SK-N-SH (cell line): ENCODE measurements around the gene PPP1R18. TPM values are rescaled to one million over a fixed set of nuclear protein-coding genes. Genes with fewer than 3 reads are reported as not detected.

Source experiments
- CTCF ChIA-PET: fragments of 300-600, 350-600 bp; formaldehyde crosslinking; extraction: SDS; loops from one replicate; lab custom pipeline; 2021; lab: Yijun Ruan, JAX
- POLR2A ChIA-PET: fragments of 350-600 bp; sonication (Branson Sonifier 250); formaldehyde crosslinking; extraction: SDS; loops from one replicate; lab custom pipeline; 2020; ENCODE audit warnings: antibody characterized with exemption, inconsistent platforms; lab: Yijun Ruan, JAX
- DNase-seq: peaks from one replicate; pipeline ENCODE4 v3.0.0; 2012
- H2AFZ ChIP-seq: fragments of 200-600 bp; sonication (generic); 2 replicates; pipeline ENCODE4 v1.8.1; 2016; ENCODE audit warnings: antibody characterized with exemption, mild to moderate bottlenecking, low read depth
- H3F3A ChIP-seq: fragments of 200-600 bp; sonication (generic); replicated peaks from 2 replicates; pipeline ENCODE3; 2016; ENCODE audit warnings: antibody characterized with exemption, mild to moderate bottlenecking; ENCODE audit not compliant: insufficient read depth
- H3K27ac ChIP-seq, 2 experiments: fragments of 200-500 bp in 1 of 2; fragments of 200-600 bp in 1 of 2; sonication (Bioruptor generic) in 1 of 2; sonication (generic), shearing (Covaris generic) in 1 of 2; 2 replicates each; pipeline versions ENCODE4 v1.5.1 to v1.6.1; 2014 to 2016; ENCODE audit warnings: low read depth in 2 of 2, inconsistent platforms in 1 of 2, low read length in 1 of 2, mild to moderate bottlenecking in 1 of 2, mixed read lengths in 1 of 2
- H3K27me3 ChIP-seq: fragments of 200-600 bp; sonication (generic), shearing (Covaris generic); 2 replicates; pipeline ENCODE4 v1.6.1; 2016; ENCODE audit warnings: mixed run types; ENCODE audit not compliant: insufficient read depth
- H3K36me3 ChIP-seq, 2 experiments: fragments of 200-500 bp in 1 of 2; fragments of 200-600 bp in 1 of 2; sonication (Bioruptor generic) in 1 of 2; sonication (generic) in 1 of 2; replicated peaks in 1 of 2; 2 replicates each; pipeline versions ENCODE3 to v1.5.1; 2014 to 2016; ENCODE audit warnings: low read length in 1 of 2, mild to moderate bottlenecking in 1 of 2; ENCODE audit not compliant: insufficient read depth in 2 of 2, control insufficient read depth in 1 of 2
- H3K4me1 ChIP-seq, 2 experiments: fragments of 200-500 bp in 1 of 2; fragments of 200-600 bp in 1 of 2; sonication (Bioruptor generic) in 1 of 2; sonication (generic), shearing (Covaris generic) in 1 of 2; 2 replicates each; pipeline versions ENCODE4 v1.5.1 to v1.6.1; 2014 to 2016; ENCODE audit warnings: low read depth in 1 of 2, low read length in 1 of 2, mixed run types in 1 of 2; ENCODE audit not compliant: insufficient read depth in 2 of 2, control insufficient read depth in 1 of 2
- H3K4me2 ChIP-seq: fragments of 200-600 bp; sonication (generic), shearing (Covaris generic); 2 replicates; pipeline ENCODE4 v1.6.1; 2017; ENCODE audit warnings: mixed run types
- H3K4me3 ChIP-seq, 2 experiments: fragments of 200-500 bp in 1 of 2; fragments of 200-600 bp in 1 of 2; sonication (Bioruptor generic) in 1 of 2; sonication (generic), shearing (Covaris generic) in 1 of 2; 2 replicates each; pipeline versions ENCODE4 v1.5.1 to v1.8.1; 2014 to 2016; ENCODE audit warnings: low read depth in 2 of 2, inconsistent platforms in 1 of 2, low read length in 1 of 2, mild to moderate bottlenecking in 1 of 2, mixed read lengths in 1 of 2, moderate library complexity in 1 of 2
- H3K79me2 ChIP-seq: fragments of 200-600 bp; sonication (generic); 2 replicates; pipeline ENCODE4 v1.8.1; 2017; ENCODE audit warnings: mild to moderate bottlenecking; ENCODE audit not compliant: insufficient read depth
- H3K9ac ChIP-seq: fragments of 200-600 bp; sonication (generic); 2 replicates; pipeline ENCODE4 v1.6.1; 2017; ENCODE audit warnings: mixed run types
- H3K9me2 ChIP-seq: fragments of 200-600 bp; sonication (generic); 2 replicates; pipeline ENCODE4 v1.6.1; 2017; ENCODE audit warnings: mixed run types
- H3K9me3 ChIP-seq: fragments of 200-600 bp; sonication (generic); 2 replicates; pipeline ENCODE4 v1.6.1; 2017; ENCODE audit warnings: mixed run types, mild to moderate bottlenecking, moderate library complexity
- H4K20me1 ChIP-seq: fragments of 200-600 bp; sonication (generic); 2 replicates; pipeline ENCODE4 v1.6.1; 2017; ENCODE audit warnings: mild to moderate bottlenecking, mixed run types; ENCODE audit not compliant: insufficient read depth
- CHD2 ChIP-seq: fragments of 150-350 bp; IDR thresholded peaks from 2 replicates; pipeline ENCODE4 v1.6.1; 2018; ENCODE audit warnings: low read length; ENCODE audit not compliant: partially characterized antibody
- CTCF ChIP-seq: fragments of 200-600 bp; sonication (generic); IDR thresholded peaks from 2 replicates; pipeline ENCODE4 v1.6.1; 2017; ENCODE audit warnings: antibody characterized with exemption, mild to moderate bottlenecking, moderate library complexity
- EP300 ChIP-seq, 2 experiments: IDR thresholded peaks; 2 replicates each; pipeline versions ENCODE4 v1.4.0 to v1.6.1; 2012; ENCODE audit warnings: borderline replicate concordance in 1 of 2, low read depth in 1 of 2, low read length in 1 of 2
- EZH2phosphoT487 ChIP-seq: fragments of 200-600 bp; sonication (generic); IDR thresholded peaks from 2 replicates; pipeline ENCODE4 v1.6.1; 2017; ENCODE audit warnings: low read depth, mixed run types, mild to moderate bottlenecking, antibody characterized with exemption, moderate library complexity, borderline replicate concordance
- FOSL2 ChIP-seq: IDR thresholded peaks from 2 replicates; pipeline ENCODE4 v1.4.0; 2012; ENCODE audit warnings: low read depth, mild to moderate bottlenecking, moderate library complexity, borderline replicate concordance
- FOXJ3 ChIP-seq: sonication (generic); formaldehyde crosslinking; IDR thresholded peaks from 2 replicates; pipeline ENCODE4 v1.5.1; 2020; ENCODE audit warnings: mild to moderate bottlenecking, missing genetic modification reagents
- IRF3 ChIP-seq: fragments of 150-350 bp; IDR thresholded peaks from 2 replicates; pipeline ENCODE4 v1.6.1; 2016; ENCODE audit warnings: mild to moderate bottlenecking, low read depth, low read length
- MEF2A ChIP-seq: IDR thresholded peaks from 2 replicates; pipeline ENCODE4 v1.4.0; 2012; ENCODE audit warnings: low read depth, borderline replicate concordance
- MXI1 ChIP-seq: IDR thresholded peaks from 2 replicates; pipeline ENCODE4 v1.6.1; 2012; ENCODE audit warnings: mild to moderate bottlenecking, low read depth, low read length, improper control_type of control experiment
- NFIC ChIP-seq: IDR thresholded peaks from 2 replicates; pipeline ENCODE4 v1.4.0; 2012; ENCODE audit warnings: borderline replicate concordance
- NRF1 ChIP-seq: IDR thresholded peaks from 2 replicates; pipeline ENCODE4 v1.6.1; 2012; ENCODE audit warnings: low read depth, mild to moderate bottlenecking, low read length
- POLR2AphosphoS5 ChIP-seq: IDR thresholded peaks from 2 replicates; pipeline ENCODE4 v1.6.1; 2012; ENCODE audit warnings: low read depth, low read length
- RAD21 ChIP-seq: IDR thresholded peaks from 2 replicates; pipeline ENCODE4 v1.6.1; 2012; ENCODE audit warnings: mild to moderate bottlenecking, low read length
- RCOR1 ChIP-seq: fragments of 150-350 bp; IDR thresholded peaks from 2 replicates; pipeline ENCODE4 v1.6.1; 2017; ENCODE audit warnings: antibody characterized with exemption, low read length
- REST ChIP-seq: IDR thresholded peaks from 2 replicates; pipeline ENCODE4 v1.6.1; 2012; ENCODE audit warnings: mild to moderate bottlenecking, low read depth, low read length, moderate library complexity
- RFX5 ChIP-seq: IDR thresholded peaks from 2 replicates; pipeline ENCODE4 v1.6.1; 2012; ENCODE audit warnings: mild to moderate bottlenecking, improper control_type of control experiment, low read length
- RXRA ChIP-seq: IDR thresholded peaks from 2 replicates; pipeline ENCODE4 v1.4.0; 2012; ENCODE audit warnings: low read depth, mild to moderate bottlenecking, borderline replicate concordance
- SMC3 ChIP-seq: IDR thresholded peaks from 2 replicates; pipeline ENCODE4 v1.6.1; 2012; ENCODE audit warnings: low read depth, low read length, improper control_type of control experiment
- TAF1 ChIP-seq: IDR thresholded peaks from 2 replicates; pipeline ENCODE4 v1.6.1; 2012; ENCODE audit warnings: low read depth, mild to moderate bottlenecking, low read length, moderate library complexity, borderline replicate concordance
- TCF12 ChIP-seq: IDR thresholded peaks from 2 replicates; pipeline ENCODE4 v1.4.0; 2012
- YY1 ChIP-seq: IDR thresholded peaks from 2 replicates; pipeline ENCODE4 v1.4.0; 2012; ENCODE audit warnings: low read depth, mild to moderate bottlenecking
- WGBS: methylation state at CpG from one replicate; pipeline ENCODE4 v1.1.6; 2017; ENCODE audit warnings: low lambda C conversion rate; 5-methylcytosine and 5-hydroxymethylcytosine counted together
- polyA plus RNA-seq, 3 experiments: library from polyadenylated mRNA; depleted of rRNA; stranded (reverse); fragments of >200 nt; gene quantifications; 2 replicates each; pipeline ENCODE4 v1.2.3, GENCODE V29; 2012

The PPP1R18 gene
- polyA plus RNA-seq, 1 of the 3 experiments (the other 2 are of a cell fraction): 73.2 TPM

- no peak for TF ChIP-seq POLR2AphosphoS5
- TF ChIP-seq TCF12: no peak
- no peak for TF ChIP-seq SMC3
- no peak for TF ChIP-seq FOXJ3 (CRISPR knock-in tag)
- no peak for TF ChIP-seq EP300 (IDR thresholded peaks at IDR 0.05; ENCODE audit: borderline replicate concordance in 1 of 2, low read depth in 1 of 2, low read length in 1 of 2)
- TF ChIP-seq, all 33 proteins: peak for 0
Observed at GRCh38 chr6:30656513-30656912, 29.9 kb downstream of the PPP1R18 start (continued).

DNA sequence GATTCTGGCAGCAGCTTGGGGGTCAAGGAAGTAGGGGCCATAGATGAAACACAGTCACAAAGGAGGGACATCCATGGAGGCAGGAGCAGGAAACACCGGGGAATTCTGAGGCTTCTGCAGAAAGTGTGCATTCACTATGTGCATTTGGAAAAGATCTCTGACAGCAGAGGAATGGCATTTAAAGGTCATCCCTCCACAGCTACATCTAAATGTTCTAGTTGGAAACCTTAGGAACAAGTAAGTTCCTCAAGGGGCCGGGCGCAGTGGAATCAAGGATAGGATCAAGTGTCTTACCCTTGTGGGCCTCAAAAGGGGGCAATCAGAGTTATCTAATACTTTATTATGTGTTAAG is 30.7 kb downstream of the PPP1R18 start:
- TF ChIP-seq FOSL2 (no peak), MEF2A (no peak), FOXJ3 (CRISPR knock-in tag) (no peak), NFIC (no peak), RXRA (no peak), YY1 (no peak), REST (no peak), TAF1 (no peak), RCOR1 (no peak), CTCF (no peak), IRF3 (no peak), POLR2AphosphoS5 (no peak), RAD21 (no peak), NRF1 (no peak), RFX5 (no peak), SMC3 (no peak), MXI1 (no peak), CHD2 (no peak), TCF12 (no peak), EZH2phosphoT487 (no peak)
- TF ChIP-seq, all 33 proteins: peak for 0
- H3K4me3 ChIP-seq: no peak overlapping the region
- peaks cover 4% of the 10 kb centered on the region for H3F3A ChIP-seq
- no peaks in the 10 kb centered on the region for H3K9me3 ChIP-seq
- whole genome bisulfite sequencing: 97% methylated on average over 3 of the region's 3 CpGs
- H3K4me1 ChIP-seq: no peaks in the 10 kb centered on the region
- H3K27me3 ChIP-seq: no peaks in the 10 kb centered on the region
- no peaks in the 10 kb centered on the region for H3K79me2 ChIP-seq
- DNase-seq: no peak
- no peaks in the 10 kb centered on the region for H3K9me2 ChIP-seq
- POLR2A ChIA-PET: interaction anchor here (1.2 kb wide), 1 partner anchor 25 kb away, joined by 3 read pairs; no protein-coding TSS in a partner anchor
- no peak overlapping the region for H3K4me2 ChIP-seq
- no peaks in the 10 kb centered on the region for H4K20me1 ChIP-seq
- peaks cover 39 to 59% of the 10 kb centered on the region in 2 experiments for H3K36me3 ChIP-seq
- H2AFZ ChIP-seq: no peak overlapping the region
- no peak overlapping the region for H3K9ac ChIP-seq
- CTCF ChIA-PET: interaction anchor here (2.0 kb wide), 1 partner anchor 23 kb away, joined by 7 read pairs; no protein-coding TSS in a partner anchor
- no peak overlapping the region for H3K27ac ChIP-seq
